Measurements from ENCODE around the gene FCRLB. TPM values are rescaled to one million over a fixed set of nuclear protein-coding genes. Genes with fewer than 3 reads are reported as not detected.

FCRLB gene
- total and polyA plus RNA-seq, 2 of the 13 experiments (the other 11 are each of a cell fraction or from before 2014, with no cell fraction given), result 0.08 to 0.11 TPM

GRCh38 chr1:161766102-161766981 lies 45.0 kb downstream of the FCRLB start, which contains the start of gene ATF6 (continued):
- TF ChIP-seq HDAC1 (CRISPR knock-in tag; IDR thresholded peaks at IDR 0.05) (peak; percentile 93), ZNF543 (CRISPR knock-in tag; IDR thresholded peaks at IDR 0.05) (0 out of 2 replicates have a peak, but pooled peaks have one; percentile 54), ZBTB25 (CRISPR knock-in tag; IDR thresholded peaks at IDR 0.05) (peak; percentile 73; the same call in 1 of the 2 replicates), ZFP37 (CRISPR knock-in tag; IDR thresholded peaks at IDR 0.05; ENCODE audit: borderline replicate concordance) (peak; percentile 56; the same call in 1 of the 2 replicates), SOX5 (CRISPR knock-in tag; IDR thresholded peaks at IDR 0.05; ENCODE audit: borderline replicate concordance) (peak; percentile 52; the same call in 1 of the 2 replicates), POGK (CRISPR knock-in tag; conservative IDR thresholded peaks at IDR 0.05) (0 out of 2 replicates have a peak, but pooled peaks have one; percentile 75), ZNF614 (CRISPR knock-in tag; IDR thresholded peaks at IDR 0.05; ENCODE audit: borderline replicate concordance) (peak; percentile 64; the same call in 1 of the 2 replicates), TRIM22 (IDR thresholded peaks at IDR 0.05) (no peak), ZFP36 (IDR thresholded peaks at IDR 0.05; ENCODE audit: borderline replicate concordance, low read depth, low read length, partially characterized antibody) (no peak), ZNF740 (CRISPR knock-in tag; IDR thresholded peaks at IDR 0.05) (no peak), KIAA2018 (CRISPR knock-in tag; IDR thresholded peaks at IDR 0.05; ENCODE audit: borderline replicate concordance) (no peak), HOXA5 (CRISPR knock-in tag; IDR thresholded peaks at IDR 0.05) (no peak)

Data from HepG2 (cell line).